Astrocyte of the cerebellum (primary cell): ENCODE measurements around the gene SPOP.

Experiments used
- DNase-seq: peaks from one replicate; pipeline ENCODE4 v3.0.0-alpha.2; 2011; ENCODE audit warnings: low read depth
- H3K4me3 ChIP-seq: 2 replicates; pipeline ENCODE4 v1.5.1; 2011; ENCODE audit warnings: mild to moderate bottlenecking, low read depth, low read length, moderate library complexity
- CTCF ChIP-seq: IDR thresholded peaks from 2 replicates; pipeline ENCODE4 v1.5.1; 2012; ENCODE audit warnings: low read length, low read depth, moderate library complexity, mild to moderate bottlenecking; ENCODE audit errors: missing control alignments
- in situ Hi-C: cut with HindIII; loops from 2 replicates; pipeline ENCODE4 v1.10.0; 2017; ENCODE audit warnings: low sequenced_read_pairs

SPOP gene

GRCh38 chr17:49595328-49595727 is 82.6 kb downstream of the SPOP start:
- no peak overlapping the region for H3K4me3 ChIP-seq
- no peak for TF ChIP-seq CTCF
- no peak for DNase-seq
- in situ Hi-C loops = no loop called here

- in situ Hi-C loops = no loop called here
- DNase-seq = no peak
- TF ChIP-seq CTCF = no peak
These were observed 85.6 kb downstream of the SPOP start for GRCh38 chr17:49592263-49592662.

GRCh38 chr17:49590874-49591273 is 87.0 kb downstream of the SPOP start:
- no peak for DNase-seq
- no peak overlapping the region for H3K4me3 ChIP-seq
- TF ChIP-seq CTCF = no peak
- in situ Hi-C loops = no loop called here

More at GRCh38 chr17:49592263-49592662, 85.6 kb downstream of the SPOP start:
- no peak overlapping the region for H3K4me3 ChIP-seq

GRCh38 chr17:49589577-49589927 is 88.3 kb downstream of the SPOP start:
- no peak for DNase-seq
- in situ Hi-C loops = no loop called here
- TF ChIP-seq CTCF = no peak
- H3K4me3 ChIP-seq = no peak overlapping the region

GRCh38 chr17:49588726-49589576 is 88.9 kb downstream of the SPOP start:
- TF ChIP-seq CTCF = no peak
- no peak overlapping the region for H3K4me3 ChIP-seq
- in situ Hi-C loops = no loop called here
- no peak for DNase-seq

GRCh38 chr17:49588312-49588711 is 89.6 kb downstream of the SPOP start:
- TF ChIP-seq CTCF = no peak
- H3K4me3 ChIP-seq = no peak overlapping the region
- DNase-seq = no peak
- in situ Hi-C loops = no loop called here
